Parietal lobe (tissue), 1 donor: Measurements from ENCODE around the gene PPM1J. TPM values are rescaled to one million over a fixed set of nuclear protein-coding genes. Genes with fewer than 3 reads are reported as not detected.

Experiments used
- total RNA-seq: library from RNA; depleted of rRNA; stranded (reverse); fragments of >200 nt; gene quantifications from one replicate; pipeline ENCODE4 v1.2.3, GENCODE V29; 2014

PPM1J gene, protein sequence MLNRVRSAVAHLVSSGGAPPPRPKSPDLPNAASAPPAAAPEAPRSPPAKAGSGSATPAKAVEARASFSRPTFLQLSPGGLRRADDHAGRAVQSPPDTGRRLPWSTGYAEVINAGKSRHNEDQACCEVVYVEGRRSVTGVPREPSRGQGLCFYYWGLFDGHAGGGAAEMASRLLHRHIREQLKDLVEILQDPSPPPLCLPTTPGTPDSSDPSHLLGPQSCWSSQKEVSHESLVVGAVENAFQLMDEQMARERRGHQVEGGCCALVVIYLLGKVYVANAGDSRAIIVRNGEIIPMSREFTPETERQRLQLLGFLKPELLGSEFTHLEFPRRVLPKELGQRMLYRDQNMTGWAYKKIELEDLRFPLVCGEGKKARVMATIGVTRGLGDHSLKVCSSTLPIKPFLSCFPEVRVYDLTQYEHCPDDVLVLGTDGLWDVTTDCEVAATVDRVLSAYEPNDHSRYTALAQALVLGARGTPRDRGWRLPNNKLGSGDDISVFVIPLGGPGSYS
- 3.4 TPM for total RNA-seq

DNA sequence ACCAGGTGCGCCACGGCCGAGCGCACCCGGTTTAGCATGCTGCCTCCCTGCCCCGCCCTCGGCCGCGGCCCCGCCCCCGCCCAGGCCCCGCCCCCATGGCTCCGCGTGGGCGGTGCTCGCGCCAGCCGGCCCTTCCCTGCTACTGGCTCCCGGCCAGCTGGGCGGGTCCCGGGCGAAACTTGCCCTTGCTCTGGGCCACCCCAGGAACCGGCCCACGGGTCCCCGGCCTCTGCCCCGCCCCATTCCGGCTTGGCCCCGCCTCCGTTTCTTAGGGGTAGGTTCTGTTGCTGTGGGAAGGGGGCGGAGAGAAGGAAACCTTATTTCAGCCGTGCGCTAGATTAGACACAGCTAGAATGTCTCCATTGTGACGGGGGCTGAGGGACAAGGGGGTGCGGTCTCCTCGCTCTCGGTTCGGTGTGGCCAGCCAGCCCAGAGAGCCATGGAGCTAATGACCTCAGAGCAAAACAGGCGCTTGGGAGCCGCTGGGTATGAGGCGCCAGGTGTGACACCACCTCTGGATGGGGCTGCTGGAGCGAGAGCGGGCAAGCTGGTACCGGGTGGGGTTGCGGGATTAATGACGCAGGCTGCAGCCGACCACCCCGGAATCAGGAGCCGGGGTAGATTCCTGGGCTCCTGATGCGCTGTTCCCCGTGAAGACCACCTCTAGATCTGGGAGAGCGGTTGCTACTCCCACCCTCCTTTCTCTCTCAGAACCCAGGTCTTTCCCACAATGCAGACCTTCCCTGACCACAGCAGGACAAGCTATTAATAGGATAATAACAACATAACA is at the start of gene PPM1J:
PPM1J (minus strand) TSS at position 69 of the 790 bp plus-strand sequence; CDS start at position 38, 31 bp downstream.

DNA sequence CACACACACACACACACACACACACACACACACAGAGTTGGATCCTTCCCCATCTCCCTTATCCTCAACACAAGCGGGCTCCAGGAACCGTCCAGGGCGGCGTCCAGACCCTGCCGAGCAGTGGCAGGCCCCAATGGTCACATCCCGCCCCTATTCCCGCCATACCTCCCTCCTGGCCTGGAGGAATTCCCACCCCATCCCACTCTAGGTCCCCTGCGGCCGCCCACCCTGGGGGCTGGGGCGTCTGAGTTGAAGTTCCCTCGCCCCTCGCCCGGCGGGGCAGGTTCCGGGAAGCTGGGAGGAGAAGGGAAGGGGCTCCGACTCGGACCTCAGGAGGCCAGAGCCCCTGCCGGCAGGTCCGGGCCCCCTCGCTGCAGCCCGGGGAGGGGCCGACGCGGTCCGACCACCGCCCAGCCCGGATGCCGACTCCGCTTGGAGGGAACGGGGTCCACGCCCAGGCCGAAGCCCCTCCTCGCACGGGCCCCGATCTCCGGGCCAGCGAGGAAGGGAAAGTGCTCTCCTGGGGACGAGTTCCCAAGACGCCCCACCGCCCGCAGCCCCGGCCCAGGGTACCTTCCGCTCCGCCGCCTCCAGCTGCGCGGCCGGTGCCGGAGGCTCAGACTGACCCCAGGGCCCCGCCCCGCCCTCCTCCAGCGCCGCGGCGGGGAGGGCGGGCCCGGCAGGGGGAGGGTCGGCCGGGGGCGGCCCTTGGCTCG is 8.5 kb downstream of the PPM1J start, which contains the start of gene RHOC:
RHOC (minus strand) TSS at position 623 of the 716 bp plus-strand sequence. CDS start 3,328 bp downstream, outside the sequence.

DNA sequence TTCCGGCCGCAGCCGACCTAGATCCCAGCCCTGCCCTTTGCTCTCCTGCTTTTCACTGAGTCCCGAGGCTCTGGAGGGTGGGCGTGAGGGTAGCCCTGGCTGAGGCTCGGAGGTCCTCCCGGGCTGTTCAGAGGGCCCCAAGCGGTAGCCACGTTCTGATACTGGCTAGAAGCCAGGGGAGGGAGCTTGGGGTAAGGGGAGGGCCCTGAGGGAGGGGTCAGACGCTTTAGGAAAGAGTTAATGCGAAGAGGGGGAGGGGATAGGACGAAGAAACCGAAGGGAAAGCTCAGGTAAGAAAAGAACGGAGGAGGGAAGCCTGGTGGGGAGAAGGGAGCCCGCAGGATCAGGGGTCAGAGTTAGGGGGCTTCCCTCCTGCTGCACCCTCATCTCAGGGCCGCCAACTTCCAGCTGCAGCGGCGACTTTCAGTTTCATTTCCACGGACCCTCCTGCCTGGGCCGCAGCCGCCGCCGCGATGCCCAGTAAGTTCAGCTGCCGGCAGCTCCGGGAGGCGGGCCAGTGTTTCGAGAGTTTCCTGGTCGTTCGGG is 40.6 kb downstream of the PPM1J start, which contains the start of gene MOV10:
MOV10 (plus strand) TSS at position 220 of the 546 bp plus-strand sequence; CDS start at position 474, 254 bp downstream.

Other genes starting within 250 kb of the PPM1J start
- gene WNT2B, start 206.4 kb downstream of the PPM1J start, total RNA-seq = 5.6 TPM
- gene ST7L, start 96.2 kb downstream of the PPM1J start, total RNA-seq = 49.8 TPM
- gene CAPZA1, start 95.5 kb downstream of the PPM1J start, total RNA-seq = 110 TPM
- gene MOV10, start 40.7 kb downstream of the PPM1J start, total RNA-seq = 9.1 TPM
- 30.7 TPM for gene RHOC, start 8.2 kb downstream of the PPM1J start, total RNA-seq
- gene SLC16A1, start 240.9 kb upstream of the PPM1J start, total RNA-seq = 58.5 TPM